ENCODE data around the gene PSMG4. TPM values are rescaled to one million over a fixed set of nuclear protein-coding genes. Genes with fewer than 3 reads are reported as not detected.

Gene PSMG4
- total RNA-seq, 1 experiment from 2014 or later: 27.0 TPM

GRCh38 chr6:3276174-3277167 lies 17.7 kb downstream of the PSMG4 start:
- Histone ChIP-seq H3K27ac (ENCODE audit: low read length) (no peak overlapping the region), H3K9me3 (ENCODE audit: control insufficient read depth, insufficient read depth, low read depth, low read length) (no peaks in the 10 kb centered on the region), H3K36me3 (ENCODE audit: control insufficient read depth, insufficient read depth, low read length) (peaks cover 4% of the 10 kb centered on the region; the same call in 1 of the 2 replicates), H3K4me3 (ENCODE audit: low read depth in 2 of 2, low read length in 2 of 2) (no peak overlapping the region), H3K27me3 (ENCODE audit: control insufficient read depth, insufficient read depth, low read length) (no peaks in the 10 kb centered on the region), H3K4me1 (ENCODE audit: control insufficient read depth, insufficient read depth, low read length) (no peaks in the 10 kb centered on the region)
- POLR2A ChIA-PET: no interaction called here
- ATAC-seq: no peak
- DNase-seq (ENCODE audit: low read depth, low spot score): no peak
- CTCF ChIA-PET: no interaction called here
- in situ Hi-C loops (cut with HindIII; ENCODE audit: low pct_unique_long_range_greater_than_20kb, low sequenced_read_pairs): no loop called here
- no TSS peak for BruUV-seq (replicated peaks)
- intact Hi-C loops (cut with micrococcal nuclease; ENCODE audit: unreplicated experiment): no loop called here
- no peak for TF ChIP-seq CTCF (IDR thresholded peaks at IDR 0.05)
- no peak for TF ChIP-seq REST (IDR thresholded peaks at IDR 0.05; ENCODE audit: insufficient read depth in 1 of 2, low read depth in 2 of 2, low read length in 1 of 2)
- TF ChIP-seq POLR2AphosphoS5 (IDR thresholded peaks at IDR 0.05; ENCODE audit: low read depth, low read length): no peak
- no peak for TF ChIP-seq TCF7L2 (IDR thresholded peaks at IDR 0.05; ENCODE audit: low read depth, low read length)
- no peak for TF ChIP-seq SIN3A (IDR thresholded peaks at IDR 0.05; ENCODE audit: borderline replicate concordance, insufficient read depth, low read depth, low read length)

- Histone ChIP-seq H3K4me3 (ENCODE audit: low read depth in 2 of 2, low read length in 2 of 2) (no peak overlapping the region), H3K36me3 (ENCODE audit: control insufficient read depth, insufficient read depth, low read length) (no peaks in the 10 kb centered on the region), H3K9me3 (ENCODE audit: control insufficient read depth, insufficient read depth, low read depth, low read length) (no peaks in the 10 kb centered on the region), H3K27ac (ENCODE audit: low read length) (no peak overlapping the region), H3K4me1 (ENCODE audit: control insufficient read depth, insufficient read depth, low read length) (no peaks in the 10 kb centered on the region), H3K27me3 (ENCODE audit: control insufficient read depth, insufficient read depth, low read length) (no peaks in the 10 kb centered on the region)
- in situ Hi-C loops (cut with HindIII; ENCODE audit: low pct_unique_long_range_greater_than_20kb, low sequenced_read_pairs) (no loop called here), intact Hi-C loops (cut with micrococcal nuclease; ENCODE audit: unreplicated experiment) (no loop called here)
- no peak for TF ChIP-seq REST (IDR thresholded peaks at IDR 0.05; ENCODE audit: insufficient read depth in 1 of 2, low read depth in 2 of 2, low read length in 1 of 2)
- no peak for TF ChIP-seq SIN3A (IDR thresholded peaks at IDR 0.05; ENCODE audit: borderline replicate concordance, insufficient read depth, low read depth, low read length)
- BruUV-seq (replicated peaks): no TSS peak
- ATAC-seq (no peak), DNase-seq (ENCODE audit: low read depth, low spot score) (no peak)
- POLR2A ChIA-PET: no interaction called here
- CTCF ChIA-PET: no interaction called here
These were observed 18.5 kb downstream of the PSMG4 start for GRCh38 chr6:3277251-3277650.
